SJSA1 (cell line): ENCODE results near the gene GNAQ. TPM values are rescaled to one million over a fixed set of nuclear protein-coding genes. Genes with fewer than 3 reads are reported as not detected.

Experiments used
- DNase-seq, 2 experiments: peaks; one replicate each; pipeline ENCODE4 v3.0.0-alpha.2; 2015 to 2020; ENCODE audit warnings: low spot score in 2 of 2, low read depth in 1 of 2
- H3K27ac ChIP-seq: fragments of 250-450 bp; sonication (Bioruptor Pico); 2 replicates; pipeline ENCODE4 v1.5.1; 2020; ENCODE audit warnings: mild to moderate bottlenecking, moderate library complexity
- H3K27me3 ChIP-seq: fragments of 250-450 bp; sonication (Bioruptor Pico); replicated peaks from 2 replicates; pipeline ENCODE4 v1.5.1; 2020; ENCODE audit warnings: mild to moderate bottlenecking, moderate library complexity
- H3K36me3 ChIP-seq: fragments of 250-450 bp; sonication (Bioruptor Pico); 2 replicates; pipeline ENCODE4 v1.5.1; 2020; ENCODE audit warnings: mild to moderate bottlenecking
- H3K4me1 ChIP-seq: fragments of 250-450 bp; sonication (Bioruptor Pico); replicated peaks from 2 replicates; pipeline ENCODE4 v1.6.1; 2021; ENCODE audit warnings: mild to moderate bottlenecking
- H3K4me3 ChIP-seq: fragments of 250-450 bp; sonication (Bioruptor Pico); 2 replicates; pipeline ENCODE4 v1.5.1; 2020; ENCODE audit warnings: mild to moderate bottlenecking
- H3K9me3 ChIP-seq: fragments of 250-450 bp; sonication (Bioruptor Pico); replicated peaks from 2 replicates; pipeline ENCODE4 v1.5.1; 2020; ENCODE audit warnings: mild to moderate bottlenecking
- total RNA-seq: library from RNA; depleted of rRNA; stranded (reverse); fragments of >200 nt; shearing (Covaris generic); gene quantifications from 2 replicates; pipeline ENCODE4 v1.2.3, GENCODE V29; 2014

GNAQ gene
- total RNA-seq, 1 experiment from 2014 or later = 46.2 TPM

DNA sequence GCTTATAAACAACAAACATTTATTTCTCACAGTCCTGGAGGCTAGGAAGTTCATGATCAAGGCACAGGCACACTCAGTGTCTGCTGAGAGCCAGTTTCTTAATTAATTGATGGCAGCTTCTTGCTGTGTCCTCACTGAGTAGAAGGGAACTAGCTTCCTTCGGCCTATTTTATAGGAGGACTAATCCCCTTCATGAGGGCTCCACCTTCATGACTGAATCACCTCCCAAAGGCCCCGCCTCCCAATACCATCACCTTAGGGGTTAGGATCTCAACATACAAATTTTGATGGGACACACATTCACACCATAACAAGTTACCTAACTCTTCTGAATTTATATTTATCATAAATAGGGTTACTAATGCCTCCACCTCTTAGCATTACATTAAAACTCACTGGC lies 129.8 kb downstream of the GNAQ start:
- Histone ChIP-seq H3K36me3 (no peaks in the 10 kb centered on the region), H3K4me1 (no peaks in the 10 kb centered on the region), H3K4me3 (no peak overlapping the region), H3K9me3 (no peaks in the 10 kb centered on the region), H3K27ac (no peak overlapping the region), H3K27me3 (no peaks in the 10 kb centered on the region)
- DNase-seq = no peak

DNA sequence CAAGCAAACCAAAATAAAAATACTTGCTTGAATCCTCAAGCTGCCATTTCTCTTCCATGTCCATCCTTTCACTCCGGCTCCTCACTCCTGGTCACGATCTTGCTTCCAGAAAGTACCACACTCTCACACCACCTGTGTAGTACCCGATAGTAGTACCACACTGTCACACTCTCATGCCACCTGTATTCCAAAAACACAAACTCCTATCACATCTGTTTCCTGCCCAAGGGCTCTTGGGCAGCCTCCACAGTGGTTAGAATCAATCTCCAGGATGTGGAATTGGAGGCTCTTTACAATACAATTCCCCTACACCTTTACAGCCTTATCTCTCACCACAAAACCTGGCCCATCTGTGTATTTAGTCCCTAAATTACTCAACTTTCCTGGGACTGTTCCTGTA lies 130.6 kb downstream of the GNAQ start:
- H3K36me3 ChIP-seq = no peaks in the 10 kb centered on the region
- H3K4me3 ChIP-seq = no peak overlapping the region
- no peaks in the 10 kb centered on the region for H3K27me3 ChIP-seq
- H3K4me1 ChIP-seq = no peaks in the 10 kb centered on the region
- no peak overlapping the region for H3K27ac ChIP-seq
- no peaks in the 10 kb centered on the region for H3K9me3 ChIP-seq
- no peak for DNase-seq

DNA sequence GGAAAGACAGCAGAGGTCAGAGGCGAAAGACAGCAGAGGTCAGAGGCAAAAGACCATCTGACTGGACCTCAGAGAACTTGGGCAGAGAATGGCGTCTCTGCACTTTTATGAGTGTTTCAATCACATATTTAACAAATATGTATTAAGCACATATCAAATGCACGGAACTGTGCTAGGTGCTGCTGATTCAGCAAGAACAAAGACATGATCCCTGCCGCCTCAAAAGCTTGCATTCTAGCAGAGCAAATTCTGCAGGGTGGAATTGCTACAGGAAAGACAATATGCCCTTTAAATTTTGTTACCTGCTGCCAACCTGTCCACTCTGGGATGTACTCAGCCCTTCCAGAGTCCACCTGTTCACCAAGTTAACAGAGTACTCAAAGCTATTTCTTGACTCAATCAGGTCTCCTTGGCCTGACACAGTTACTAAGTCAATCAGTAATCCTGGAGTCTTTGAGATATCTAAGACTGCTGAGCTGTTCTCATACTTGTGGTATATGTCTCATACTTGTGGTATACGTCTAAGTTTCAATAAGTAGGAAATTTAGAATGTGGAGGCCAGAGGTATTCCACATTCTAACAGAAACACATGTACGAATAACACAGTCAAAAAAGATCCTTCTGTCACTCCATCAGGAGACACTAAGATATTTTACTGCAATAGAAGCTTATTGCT lies 131.8 kb downstream of the GNAQ start:
- Histone ChIP-seq H3K4me3 (no peak overlapping the region), H3K27me3 (no peaks in the 10 kb centered on the region), H3K36me3 (no peaks in the 10 kb centered on the region), H3K4me1 (no peaks in the 10 kb centered on the region), H3K9me3 (no peaks in the 10 kb centered on the region), H3K27ac (no peak overlapping the region)
- DNase-seq = no peak

DNA sequence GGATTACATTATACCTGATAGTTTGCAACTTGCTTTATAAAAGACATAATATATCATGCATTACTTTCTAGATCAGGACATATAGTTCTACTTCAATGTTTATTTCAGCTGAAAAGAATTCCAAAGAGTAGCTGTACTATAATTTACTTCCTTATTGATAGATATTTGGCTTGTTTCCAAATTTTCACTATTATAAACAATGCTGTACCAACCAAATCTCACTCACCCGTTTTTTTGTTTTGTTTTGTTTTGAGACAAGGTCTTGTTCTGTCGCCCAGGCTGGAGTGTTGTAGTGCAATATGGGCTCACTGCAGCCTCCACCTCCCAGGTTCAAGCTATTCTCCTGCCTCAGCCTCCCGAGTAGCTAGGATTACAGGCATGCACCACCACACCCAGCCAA lies 132.7 kb downstream of the GNAQ start:
- no peaks in the 10 kb centered on the region for H3K4me1 ChIP-seq
- no peaks in the 10 kb centered on the region for H3K9me3 ChIP-seq
- DNase-seq = no peak
- H3K4me3 ChIP-seq = no peak overlapping the region
- no peaks in the 10 kb centered on the region for H3K36me3 ChIP-seq
- H3K27me3 ChIP-seq = no peaks in the 10 kb centered on the region
- no peak overlapping the region for H3K27ac ChIP-seq

DNA sequence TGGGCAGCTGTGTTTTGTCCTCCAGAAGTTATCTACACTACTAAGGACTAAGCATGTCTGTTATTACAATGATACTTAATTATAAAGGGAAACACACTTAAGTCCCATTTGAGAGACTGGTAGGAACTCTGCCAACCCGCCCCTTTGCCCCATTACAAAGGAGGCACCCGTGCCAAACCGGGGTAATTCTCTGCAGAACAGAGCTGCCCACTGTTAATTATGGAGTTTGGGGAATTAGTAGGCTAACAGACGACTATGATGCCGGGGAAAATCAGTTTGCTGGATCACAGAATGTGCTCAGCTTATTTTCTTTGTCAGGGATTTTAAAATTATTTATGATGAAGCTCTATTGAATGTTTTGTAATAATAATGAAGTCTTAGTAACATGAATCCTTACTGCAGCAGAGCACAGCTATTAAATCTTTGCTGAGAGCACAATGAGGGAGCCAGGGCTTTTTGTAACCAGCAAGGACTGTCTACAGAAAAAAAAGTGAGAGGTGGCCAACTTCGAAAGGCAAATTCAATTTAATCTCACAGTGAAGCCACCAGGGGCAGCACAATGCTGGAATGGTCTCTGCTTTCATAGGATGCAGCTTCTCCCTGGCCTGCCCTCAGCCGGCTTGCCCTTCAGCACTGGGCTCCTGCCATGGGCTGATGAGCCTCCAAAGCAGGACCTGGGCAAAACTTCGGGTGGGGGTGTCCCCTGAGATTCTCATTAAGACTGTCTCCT lies 134.5 kb downstream of the GNAQ start:
- Histone ChIP-seq H3K27ac (no peak overlapping the region), H3K4me1 (no peaks in the 10 kb centered on the region), H3K4me3 (no peak overlapping the region), H3K27me3 (no peaks in the 10 kb centered on the region), H3K9me3 (no peaks in the 10 kb centered on the region), H3K36me3 (no peaks in the 10 kb centered on the region)
- DNase-seq = no peak

DNA sequence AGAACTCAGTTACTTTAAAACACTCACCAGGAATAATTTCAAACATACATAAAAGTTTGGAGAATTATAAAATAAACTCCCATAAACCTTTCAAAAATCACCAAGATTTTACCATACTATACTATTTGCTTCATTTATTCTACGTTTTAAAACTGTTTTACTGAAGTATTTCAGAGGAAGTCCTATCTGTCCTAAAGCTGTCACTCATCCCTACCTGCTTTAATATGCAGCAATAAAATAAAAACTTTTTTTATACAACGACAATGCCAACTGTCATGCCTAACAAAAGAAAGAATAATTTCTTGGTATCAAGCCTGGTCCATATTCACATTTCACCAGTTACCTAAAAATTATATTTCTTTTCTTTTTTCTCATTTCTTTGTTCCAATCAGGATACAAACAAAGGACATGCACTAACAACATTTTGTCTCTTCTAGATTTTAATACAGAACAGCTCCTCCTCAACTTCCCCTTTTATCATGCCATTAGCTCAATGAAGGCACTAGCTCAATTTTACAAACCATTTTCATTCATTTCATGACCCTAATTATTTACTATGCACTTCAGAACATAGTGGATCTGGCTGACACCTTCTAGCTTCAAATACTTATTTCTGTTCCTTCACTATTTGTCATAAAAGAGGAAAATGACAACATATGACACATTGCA lies 135.2 kb downstream of the GNAQ start:
- DNase-seq = no peak
- H3K9me3 ChIP-seq = no peaks in the 10 kb centered on the region
- H3K4me1 ChIP-seq = no peaks in the 10 kb centered on the region
- H3K36me3 ChIP-seq = no peaks in the 10 kb centered on the region
- no peaks in the 10 kb centered on the region for H3K27me3 ChIP-seq
- no peak overlapping the region for H3K4me3 ChIP-seq
- H3K27ac ChIP-seq = no peak overlapping the region

DNA sequence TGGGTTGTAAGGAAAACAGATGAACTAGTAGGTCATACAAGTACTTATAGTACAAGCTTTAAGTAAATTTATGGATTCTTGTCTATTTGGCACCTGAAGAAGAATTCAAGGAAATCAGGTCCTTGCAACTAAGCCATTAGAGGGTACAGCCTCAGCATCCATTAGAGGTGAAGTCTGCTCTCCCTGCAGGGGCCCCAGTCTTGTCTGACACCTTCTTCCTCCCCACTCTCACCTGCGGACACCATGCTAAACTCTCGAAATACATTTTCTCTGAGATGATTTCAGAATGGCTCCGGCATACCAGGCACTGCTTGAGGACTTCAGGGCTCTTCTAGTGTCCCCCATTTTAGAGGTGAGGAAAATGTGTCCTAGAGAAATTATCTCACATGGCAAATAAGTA lies 137.9 kb downstream of the GNAQ start:
- no peaks in the 10 kb centered on the region for H3K27me3 ChIP-seq
- H3K27ac ChIP-seq = no peak overlapping the region
- H3K4me1 ChIP-seq = no peaks in the 10 kb centered on the region
- H3K9me3 ChIP-seq = no peaks in the 10 kb centered on the region
- DNase-seq = no peak
- H3K36me3 ChIP-seq = no peaks in the 10 kb centered on the region
- no peak overlapping the region for H3K4me3 ChIP-seq

DNA sequence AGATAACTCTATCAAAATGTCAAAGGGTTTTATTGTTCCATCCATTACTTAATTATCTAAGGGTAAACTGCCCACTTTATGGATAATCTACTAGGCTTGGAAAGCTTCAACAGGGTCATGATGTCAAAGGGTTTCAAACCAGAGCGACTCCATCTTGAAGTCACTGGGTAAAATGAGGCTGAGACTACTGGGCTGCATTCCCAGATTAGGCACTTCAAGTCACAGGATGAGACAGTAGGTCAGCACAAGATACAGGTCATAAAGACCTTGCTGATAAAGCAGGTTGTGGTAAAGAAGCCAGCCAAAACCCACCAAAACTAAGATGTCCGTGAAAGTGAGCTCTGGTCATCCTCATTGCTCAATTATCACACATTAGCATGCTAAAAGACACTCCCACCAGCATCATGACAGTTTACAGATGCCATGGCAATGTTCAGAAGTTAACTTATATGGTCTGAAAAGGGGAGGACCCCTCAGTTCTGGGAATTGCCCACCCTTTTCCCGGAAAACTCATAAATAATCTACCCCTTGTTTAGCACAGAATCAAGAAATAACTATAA lies 138.6 kb downstream of the GNAQ start:
- Histone ChIP-seq H3K9me3 (no peaks in the 10 kb centered on the region), H3K4me1 (no peaks in the 10 kb centered on the region), H3K27ac (no peak overlapping the region), H3K27me3 (no peaks in the 10 kb centered on the region), H3K36me3 (no peaks in the 10 kb centered on the region), H3K4me3 (no peak overlapping the region)
- no peak for DNase-seq

DNA sequence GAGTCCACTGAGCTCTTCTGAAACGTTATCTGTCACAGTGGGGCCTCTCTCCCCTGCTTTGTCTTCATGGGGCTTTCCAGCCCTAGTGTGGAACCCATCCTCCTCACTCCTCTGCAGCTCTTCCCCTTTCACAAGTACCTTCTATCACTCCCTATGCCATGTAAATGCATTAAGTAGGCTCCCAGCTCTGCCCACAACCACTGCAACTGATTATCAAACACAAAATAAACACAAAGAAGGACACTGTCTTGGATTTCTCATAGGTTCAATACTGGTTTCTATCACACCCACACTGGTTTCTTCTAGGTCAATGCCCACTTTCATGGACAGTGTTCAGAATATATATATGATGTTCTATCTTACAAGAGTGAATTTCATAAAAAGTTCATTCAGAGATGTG lies 139.4 kb downstream of the GNAQ start:
- Histone ChIP-seq H3K27me3 (no peaks in the 10 kb centered on the region), H3K36me3 (no peaks in the 10 kb centered on the region), H3K4me1 (no peaks in the 10 kb centered on the region), H3K9me3 (no peaks in the 10 kb centered on the region), H3K27ac (no peak overlapping the region), H3K4me3 (no peak overlapping the region)
- no peak for DNase-seq

DNA sequence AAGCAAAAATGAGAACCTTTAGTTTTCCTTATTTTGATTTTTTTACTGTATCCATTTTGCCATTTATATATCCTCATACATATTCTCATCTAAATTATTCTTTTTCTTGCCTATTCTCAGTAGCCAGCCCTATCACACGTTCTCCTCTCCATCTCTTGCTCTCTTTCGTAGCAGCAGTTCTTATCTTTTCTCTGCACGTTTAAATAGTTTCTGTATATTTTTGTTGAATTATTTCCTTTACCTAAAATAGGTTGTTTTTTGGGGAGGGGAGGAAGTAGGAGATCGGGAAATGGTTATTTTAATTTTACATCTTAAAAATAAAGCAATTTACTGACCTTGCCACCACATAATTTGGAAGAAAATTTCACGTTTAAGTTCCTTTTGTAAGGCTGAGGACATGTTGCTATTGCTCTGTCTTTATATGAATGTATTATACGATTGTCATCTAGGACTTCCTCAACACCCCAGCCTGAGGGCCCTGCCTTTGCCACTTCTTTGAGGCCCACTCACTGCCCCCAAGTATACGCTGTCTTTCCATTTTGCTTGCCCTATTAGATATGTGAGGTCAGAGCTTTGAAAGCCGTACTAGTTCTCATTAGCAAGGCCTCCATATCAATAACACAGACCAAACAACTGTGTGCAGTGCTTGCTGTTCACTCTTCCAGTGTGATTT lies 140.3 kb downstream of the GNAQ start:
- no peaks in the 10 kb centered on the region for H3K9me3 ChIP-seq
- H3K4me1 ChIP-seq = no peaks in the 10 kb centered on the region
- H3K36me3 ChIP-seq = no peaks in the 10 kb centered on the region
- no peak for DNase-seq
- no peak overlapping the region for H3K27ac ChIP-seq
- no peaks in the 10 kb centered on the region for H3K27me3 ChIP-seq
- H3K4me3 ChIP-seq = no peak overlapping the region

DNA sequence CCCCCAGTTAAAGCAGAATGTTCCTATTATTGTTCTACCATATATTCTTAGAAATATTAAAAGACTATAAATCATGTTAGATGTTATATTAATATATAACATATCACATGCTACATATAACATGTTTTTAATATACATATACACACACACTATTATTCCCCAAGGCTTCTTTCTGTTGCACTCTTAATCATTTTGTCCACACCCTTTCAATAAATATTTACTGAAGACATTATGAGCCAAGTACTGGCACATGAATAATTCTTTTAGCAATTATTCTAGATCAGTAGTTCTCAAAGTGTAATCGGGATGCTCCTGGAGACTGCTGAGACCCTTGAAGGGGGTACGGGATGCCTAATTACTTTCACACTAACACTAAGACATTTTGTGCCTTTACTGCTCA lies 143.9 kb downstream of the GNAQ start:
- Histone ChIP-seq H3K27ac (no peak overlapping the region), H3K9me3 (no peaks in the 10 kb centered on the region)

DNA sequence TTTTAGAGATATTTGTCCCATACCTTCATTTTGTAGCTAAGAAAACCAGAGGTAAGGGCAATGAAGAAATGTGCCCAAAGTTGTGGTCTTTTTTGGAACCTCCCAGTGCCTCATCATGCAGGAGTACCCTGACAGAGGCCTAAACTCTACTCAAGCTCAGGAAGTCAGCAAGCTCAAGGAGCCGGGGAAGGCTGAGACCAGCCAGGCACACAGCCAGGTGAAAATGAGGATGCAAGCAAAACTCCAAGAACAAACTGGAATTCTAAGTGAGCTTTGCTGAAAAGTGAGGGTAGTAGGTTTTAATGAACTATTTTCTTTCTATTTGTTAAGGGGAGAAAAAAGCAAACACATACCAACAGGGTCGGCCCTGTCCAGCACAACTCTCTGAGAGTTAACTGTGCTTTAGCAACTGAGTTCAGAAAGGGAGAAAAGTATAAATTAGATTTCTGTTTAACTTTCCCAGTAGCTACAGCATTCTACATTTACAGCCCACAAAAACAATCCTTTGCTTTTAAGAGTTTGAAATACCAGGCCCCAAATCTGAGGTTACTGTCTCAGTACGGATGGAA lies 146.4 kb downstream of the GNAQ start:
- Histone ChIP-seq H3K36me3 (no peaks in the 10 kb centered on the region), H3K4me3 (no peak overlapping the region), H3K27ac (peak overlapping the region; percentile 53; the same call in 1 of the 2 replicates), H3K4me1 (peaks cover 16% of the 10 kb centered on the region), H3K27me3 (no peaks in the 10 kb centered on the region), H3K9me3 (no peaks in the 10 kb centered on the region)
- no peak for DNase-seq

More for the DNA sequence above, 143.9 kb downstream of the GNAQ start:
- Histone ChIP-seq H3K27me3 (no peaks in the 10 kb centered on the region), H3K4me1 (peaks cover 16% of the 10 kb centered on the region), H3K4me3 (no peak overlapping the region), H3K36me3 (no peaks in the 10 kb centered on the region)
- no peak for DNase-seq
